Coronary artery (tissue), 2 donors: ENCODE results near the gene GABRA4.

Experiments
- DNase-seq: peaks from one replicate; pipeline ENCODE4 v3.0.0-alpha.2; 2017; ENCODE audit warnings: low spot score
- H3K27ac ChIP-seq, 2 donors: fragments of 200-600 bp; sonication (generic); one replicate each; pipeline ENCODE4 v1.5.1; 2016 to 2019
- H3K4me3 ChIP-seq: fragments of 200-600 bp; sonication (generic); 2 replicates; pipeline ENCODE4 v1.5.1; 2016; ENCODE audit warnings: mild to moderate bottlenecking, moderate library complexity
- TF ChIP-seq, protein P1 (sequence below): fragments of 200-600 bp; sonication (generic); IDR thresholded peaks from one replicate; pipeline ENCODE4 v1.5.1; 2019; ENCODE audit warnings: antibody characterized with exemption

GABRA4 gene

GRCh38 chr4:46979726-46980125 is 13.7 kb downstream of the GABRA4 start:
- Histone ChIP-seq H3K4me3 (no peak overlapping the region), H3K27ac (no peak overlapping the region)
- DNase-seq, result no peak
- TF ChIP-seq, protein P1, sequence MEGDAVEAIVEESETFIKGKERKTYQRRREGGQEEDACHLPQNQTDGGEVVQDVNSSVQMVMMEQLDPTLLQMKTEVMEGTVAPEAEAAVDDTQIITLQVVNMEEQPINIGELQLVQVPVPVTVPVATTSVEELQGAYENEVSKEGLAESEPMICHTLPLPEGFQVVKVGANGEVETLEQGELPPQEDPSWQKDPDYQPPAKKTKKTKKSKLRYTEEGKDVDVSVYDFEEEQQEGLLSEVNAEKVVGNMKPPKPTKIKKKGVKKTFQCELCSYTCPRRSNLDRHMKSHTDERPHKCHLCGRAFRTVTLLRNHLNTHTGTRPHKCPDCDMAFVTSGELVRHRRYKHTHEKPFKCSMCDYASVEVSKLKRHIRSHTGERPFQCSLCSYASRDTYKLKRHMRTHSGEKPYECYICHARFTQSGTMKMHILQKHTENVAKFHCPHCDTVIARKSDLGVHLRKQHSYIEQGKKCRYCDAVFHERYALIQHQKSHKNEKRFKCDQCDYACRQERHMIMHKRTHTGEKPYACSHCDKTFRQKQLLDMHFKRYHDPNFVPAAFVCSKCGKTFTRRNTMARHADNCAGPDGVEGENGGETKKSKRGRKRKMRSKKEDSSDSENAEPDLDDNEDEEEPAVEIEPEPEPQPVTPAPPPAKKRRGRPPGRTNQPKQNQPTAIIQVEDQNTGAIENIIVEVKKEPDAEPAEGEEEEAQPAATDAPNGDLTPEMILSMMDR, result no peak

- no peak for DNase-seq
- Histone ChIP-seq H3K4me3 (no peak overlapping the region), H3K27ac (no peak overlapping the region)
- TF ChIP-seq, protein P1, result no peak
These were observed 14.1 kb downstream of the GABRA4 start for GRCh38 chr4:46979283-46979682.

DNA sequence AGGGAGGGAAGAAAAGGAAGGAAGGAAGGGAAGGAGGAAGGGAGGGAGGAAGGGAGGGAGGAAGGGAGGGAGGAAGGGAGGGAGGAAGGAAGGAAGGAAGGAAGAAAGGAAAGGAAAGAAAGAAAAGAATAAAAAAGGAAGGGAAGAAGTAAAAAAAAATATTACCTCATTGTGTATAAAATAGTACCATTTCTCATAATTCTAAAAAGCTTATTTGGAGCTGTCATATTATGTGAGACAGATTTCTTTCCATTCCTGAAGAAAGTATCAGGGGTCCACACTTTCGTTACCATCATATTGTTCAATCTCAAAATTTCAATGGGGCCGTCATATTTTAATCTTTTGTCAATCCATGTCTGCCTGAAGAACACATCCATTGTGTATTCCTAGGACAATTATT is 16.1 kb downstream of the GABRA4 start:
- no peak for DNase-seq
- Histone ChIP-seq H3K27ac (no peak overlapping the region), H3K4me3 (no peak overlapping the region)
- TF ChIP-seq, protein P1, result no peak

GRCh38 chr4:46975812-46976553 is 17.4 kb downstream of the GABRA4 start:
- no peak for DNase-seq
- TF ChIP-seq, protein P1, result no peak
- no peak overlapping the region for H3K27ac ChIP-seq
- no peak overlapping the region for H3K4me3 ChIP-seq

DNA sequence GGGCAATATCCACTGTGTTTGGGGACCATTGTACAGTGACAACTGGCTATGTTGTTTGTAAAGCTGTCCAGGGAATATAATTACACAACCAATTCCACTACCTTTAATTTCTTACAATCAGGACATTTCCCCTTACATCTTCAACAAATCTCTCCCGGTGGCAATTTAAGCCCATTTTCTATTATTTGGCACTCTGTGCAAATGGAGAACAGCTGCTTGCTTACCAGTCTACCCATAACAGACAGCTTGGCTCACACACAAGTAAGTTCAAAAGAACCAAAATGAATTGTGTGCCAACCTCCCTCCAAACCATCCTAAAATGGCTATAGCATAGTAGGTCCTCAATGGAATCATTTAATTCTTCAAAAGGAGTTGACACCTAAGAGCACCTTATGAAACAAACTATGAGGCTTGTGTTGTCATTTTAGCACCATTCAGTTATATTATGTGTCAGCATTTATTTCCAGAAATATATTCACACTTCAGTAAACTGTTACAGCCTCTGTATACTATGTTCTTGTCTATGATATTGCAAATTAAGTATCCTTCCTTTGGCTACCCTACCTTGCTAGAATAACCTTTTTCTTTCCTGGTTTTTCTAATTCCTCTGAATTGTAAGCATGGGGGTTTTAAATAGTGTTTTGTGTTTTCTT is 18.4 kb downstream of the GABRA4 start:
- DNase-seq, result no peak
- TF ChIP-seq, protein P1, result no peak
- Histone ChIP-seq H3K4me3 (no peak overlapping the region), H3K27ac (no peak overlapping the region)

GRCh38 chr4:46968847-46969246 is 24.5 kb downstream of the GABRA4 start:
- Histone ChIP-seq H3K27ac (no peak overlapping the region), H3K4me3 (no peak overlapping the region)
- TF ChIP-seq, protein P1, result no peak
- no peak for DNase-seq

DNA sequence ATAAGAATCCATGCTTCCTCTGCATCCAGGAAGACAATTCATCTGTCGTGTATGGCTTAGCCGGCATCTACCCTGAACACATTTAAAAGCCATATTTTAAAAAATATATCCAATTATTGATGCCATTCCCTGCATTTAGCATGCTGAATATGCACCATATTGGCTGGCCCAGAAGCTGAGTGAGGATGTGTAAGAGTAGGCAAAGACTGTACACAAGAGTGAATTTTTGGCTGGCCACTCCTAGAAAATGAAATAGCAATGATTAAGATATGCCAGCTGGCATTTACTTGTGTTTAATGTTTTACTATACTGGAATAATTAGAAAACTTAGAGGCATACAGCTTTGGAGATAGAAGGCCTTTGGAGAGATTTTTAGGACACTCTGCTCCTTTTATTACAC is 25.8 kb downstream of the GABRA4 start:
- TF ChIP-seq, protein P1, result no peak
- Histone ChIP-seq H3K27ac (no peak overlapping the region), H3K4me3 (no peak overlapping the region)
- no peak for DNase-seq
